Endothelial cell of umbilical vein (primary cell): ENCODE measurements around the gene ATP10A. TPM values are rescaled to one million over a fixed set of nuclear protein-coding genes. Genes with fewer than 3 reads are reported as not detected.

Experiments
- BruUV-seq: library from RNA; stranded (reverse); fragments of 400-500 nt; replicated peaks from 2 replicates; lab custom pipeline; 2021; lab: Mats Ljungman, UMichigan
- CTCF ChIA-PET: fragments of 300-600, 350-600 bp; sonication (Branson Sonifier 250); formaldehyde crosslinking; loops from one replicate; lab custom pipeline; 2021; ENCODE audit warnings: antibody characterized with exemption, inconsistent platforms; lab: Charles Lee
- POLR2A ChIA-PET: fragments of 300-600, 350-600 bp; sonication (Branson Sonifier 250); formaldehyde crosslinking; loops from one replicate; lab custom pipeline; 2021; ENCODE audit warnings: antibody characterized with exemption, inconsistent platforms; lab: Charles Lee
- DNase-seq: peaks from one replicate; pipeline ENCODE4 v3.0.0-alpha.2; 2011; ENCODE audit warnings: low read depth, low spot score
- FAIRE-seq: peaks from 2 replicates; lab custom pipeline; 2011; peaks lifted over from hg19 to GRCh38; lab: Jason Lieb, UNC
- H2AFZ ChIP-seq: 2 replicates; pipeline ENCODE4 v1.6.0; 2012; ENCODE audit warnings: low read depth, low read length, control low read depth, inconsistent platforms
- H3K27ac ChIP-seq: 2 replicates; pipeline ENCODE4 v1.5.1; 2011; ENCODE audit warnings: low read depth, mild to moderate bottlenecking, control low read depth, low read length, moderate library complexity; ENCODE audit not compliant: insufficient read depth
- H3K27me3 ChIP-seq, 2 experiments: 2 replicates each; pipeline versions ENCODE4 v1.6.0 to v1.6.1; 2011; ENCODE audit warnings: low read length in 2 of 2, mixed read lengths in 1 of 2; ENCODE audit not compliant: control insufficient read depth in 2 of 2, insufficient read depth in 2 of 2
- H3K36me3 ChIP-seq, 2 experiments: 2 replicates in 1 of 2; 3 replicates in 1 of 2; pipeline ENCODE4 v1.5.1; 2011; ENCODE audit warnings: low read length in 2 of 2, mild to moderate bottlenecking in 1 of 2, moderate library complexity in 1 of 2; ENCODE audit not compliant: control insufficient read depth in 2 of 2, insufficient read depth in 2 of 2; ENCODE audit errors: extremely low read depth in 1 of 2
- H3K4me1 ChIP-seq: 3 replicates; pipeline ENCODE4 v1.5.1; 2011; ENCODE audit warnings: mild to moderate bottlenecking, low read length; ENCODE audit not compliant: control insufficient read depth, insufficient read depth; ENCODE audit errors: extremely low read depth
- H3K4me2 ChIP-seq: 2 replicates; pipeline ENCODE4 v1.6.1; 2011; ENCODE audit warnings: low read length, control low read depth, mixed read lengths; ENCODE audit not compliant: insufficient read depth
- H3K4me3 ChIP-seq, 3 experiments: fragments of 200-600 bp in 1 of 3; sonication (generic), shearing (Covaris generic) in 1 of 3; replicated peaks in 1 of 3; 2 replicates each; pipeline ENCODE4 v1.5.1; 2011 to 2016; ENCODE audit warnings: control low read depth in 3 of 3, low read length in 3 of 3, mild to moderate bottlenecking in 2 of 3, inconsistent platforms in 1 of 3, low read depth in 1 of 3, moderate library complexity in 1 of 3; ENCODE audit not compliant: insufficient read depth in 1 of 3
- H3K79me2 ChIP-seq: 2 replicates; pipeline ENCODE4 v1.6.0; 2012; ENCODE audit warnings: low read length, inconsistent platforms; ENCODE audit not compliant: control insufficient read depth, insufficient read depth
- H3K9ac ChIP-seq: replicated peaks from 2 replicates; pipeline ENCODE3; 2011; ENCODE audit warnings: low read length, control low read depth; ENCODE audit not compliant: insufficient read depth; ENCODE audit errors: extremely low read depth
- H3K9me1 ChIP-seq: replicated peaks from 3 replicates; pipeline ENCODE4 v1.6.0; 2011; ENCODE audit warnings: mild to moderate bottlenecking, low read length; ENCODE audit not compliant: control insufficient read depth, insufficient read depth; ENCODE audit errors: extremely low read depth
- H3K9me3 ChIP-seq: replicated peaks from 2 replicates; pipeline ENCODE4 v1.5.1; 2012; ENCODE audit warnings: low read length, inconsistent platforms; ENCODE audit not compliant: control insufficient read depth, insufficient read depth
- H4K20me1 ChIP-seq: replicated peaks from 2 replicates; pipeline ENCODE3; 2011; ENCODE audit warnings: mild to moderate bottlenecking, low read length; ENCODE audit not compliant: control insufficient read depth, insufficient read depth; ENCODE audit errors: extremely low read depth
- EZH2 ChIP-seq: IDR thresholded peaks from 2 replicates; pipeline ENCODE4 v1.6.1; 2012; ENCODE audit warnings: borderline replicate concordance, low read depth, mild to moderate bottlenecking, moderate library complexity, low read length, inconsistent platforms; ENCODE audit not compliant: severe bottlenecking
- FOS ChIP-seq: IDR thresholded peaks from 2 replicates; pipeline ENCODE4 v1.6.1; 2011; ENCODE audit warnings: mild to moderate bottlenecking, low read length, moderate library complexity, borderline replicate concordance; ENCODE audit not compliant: insufficient read depth
- GATA2 ChIP-seq: IDR thresholded peaks from 2 replicates; pipeline ENCODE4 v1.7.0; 2011; ENCODE audit warnings: low read depth, mild to moderate bottlenecking, moderate library complexity, mixed read lengths, low read length; ENCODE audit not compliant: insufficient read length, insufficient read depth
- dilution Hi-C: fragments of 300-500 bp; cut with MboI; formaldehyde crosslinking; loops from one replicate; pipeline ENCODE4 v1.15.0; 2019; ENCODE audit warnings: low sequenced_read_pairs; ENCODE audit not compliant: extremely low pct_ligation_motif_present
- intact Hi-C: fragments of 100-400 bp; cut with micrococcal nuclease; formaldehyde crosslinking; loops from one replicate; pipeline ENCODE4 v1.10.0; 2022
- polyA plus RNA-seq, 4 experiments: library from polyadenylated mRNA; depleted of rRNA in 3 of 4; stranded (reverse) in 3 of 4; unstranded in 1 of 4; fragments of >200 nt; gene quantifications; 2 replicates each; pipeline versions ENCODE4 v1.2.1 to v1.2.3, GENCODE V29; 2011 to 2012; ENCODE audit warnings: missing spikeins in 1 of 4
- total RNA-seq: library from RNA; stranded (reverse); gene quantifications from 2 replicates; pipeline ENCODE4 v1.2.3, GENCODE V29; 2021
- TF ChIP-seq, protein P1 (sequence below), 2 donors: IDR thresholded peaks; 1 replicate in 1 of 2; 2 replicates in 1 of 2; pipeline ENCODE4 v1.5.1; 2011; ENCODE audit warnings: low read length in 2 of 2, mild to moderate bottlenecking in 2 of 2, moderate library complexity in 2 of 2, control low read depth in 1 of 2, inconsistent platforms in 1 of 2, low read depth in 1 of 2; ENCODE audit not compliant: insufficient read depth in 1 of 2; ENCODE audit errors: extremely low read depth in 1 of 2

Gene ATP10A
- total and polyA plus RNA-seq, 2 donors (not counting 3 experiments of a cell fraction or from before 2014, with no cell fraction given): not detected

DNA sequence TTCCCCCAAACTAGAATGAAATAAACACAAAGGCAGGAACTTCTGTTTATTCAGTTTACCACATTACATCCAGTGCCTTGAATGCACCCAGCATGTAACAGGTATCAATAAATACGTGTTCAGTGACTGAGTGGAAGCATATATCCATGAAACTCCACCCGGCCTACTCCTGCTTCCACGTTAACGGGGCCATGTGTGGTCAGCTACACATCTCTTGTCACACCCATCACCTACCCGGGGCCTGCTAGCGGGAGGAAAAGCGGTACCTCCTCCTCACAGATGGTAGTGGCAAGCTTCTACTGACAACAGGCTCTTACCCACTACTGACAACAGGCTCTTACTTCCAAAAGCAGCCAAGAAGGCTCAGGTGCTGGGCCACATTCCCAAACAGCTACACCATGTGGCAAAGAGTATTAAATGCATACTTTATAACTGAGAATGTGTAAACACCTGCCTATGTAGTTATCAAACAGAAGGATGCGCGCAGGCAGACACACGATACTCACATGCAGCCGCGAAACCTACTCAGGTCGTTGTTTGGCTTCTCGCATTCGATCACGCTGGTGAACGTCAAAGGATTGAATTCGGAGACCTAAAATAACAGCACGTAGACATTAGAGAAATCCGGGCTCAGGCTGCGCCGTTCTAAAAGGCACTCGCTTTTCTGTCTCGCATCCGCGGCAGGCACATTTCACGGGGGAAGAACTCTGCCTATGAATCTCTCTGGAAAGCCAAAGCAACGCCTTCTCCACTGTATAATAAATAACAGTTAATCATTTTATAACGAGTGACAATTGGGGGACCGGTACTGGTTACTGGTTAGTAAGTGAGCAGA, 127.4 kb downstream of the ATP10A start:
- no peaks in the 10 kb centered on the region for H3K36me3 ChIP-seq
- no peaks in the 10 kb centered on the region for H3K79me2 ChIP-seq
- dilution Hi-C loops: no loop called here
- no TSS peak for BruUV-seq
- TF ChIP-seq, protein P1, sequence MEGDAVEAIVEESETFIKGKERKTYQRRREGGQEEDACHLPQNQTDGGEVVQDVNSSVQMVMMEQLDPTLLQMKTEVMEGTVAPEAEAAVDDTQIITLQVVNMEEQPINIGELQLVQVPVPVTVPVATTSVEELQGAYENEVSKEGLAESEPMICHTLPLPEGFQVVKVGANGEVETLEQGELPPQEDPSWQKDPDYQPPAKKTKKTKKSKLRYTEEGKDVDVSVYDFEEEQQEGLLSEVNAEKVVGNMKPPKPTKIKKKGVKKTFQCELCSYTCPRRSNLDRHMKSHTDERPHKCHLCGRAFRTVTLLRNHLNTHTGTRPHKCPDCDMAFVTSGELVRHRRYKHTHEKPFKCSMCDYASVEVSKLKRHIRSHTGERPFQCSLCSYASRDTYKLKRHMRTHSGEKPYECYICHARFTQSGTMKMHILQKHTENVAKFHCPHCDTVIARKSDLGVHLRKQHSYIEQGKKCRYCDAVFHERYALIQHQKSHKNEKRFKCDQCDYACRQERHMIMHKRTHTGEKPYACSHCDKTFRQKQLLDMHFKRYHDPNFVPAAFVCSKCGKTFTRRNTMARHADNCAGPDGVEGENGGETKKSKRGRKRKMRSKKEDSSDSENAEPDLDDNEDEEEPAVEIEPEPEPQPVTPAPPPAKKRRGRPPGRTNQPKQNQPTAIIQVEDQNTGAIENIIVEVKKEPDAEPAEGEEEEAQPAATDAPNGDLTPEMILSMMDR (IDR thresholded peaks at IDR 0.05; ENCODE audit: extremely low read depth in 1 of 2, insufficient read depth in 1 of 2, low read depth in 1 of 2, low read length in 2 of 2): no peak
- no peak for TF ChIP-seq FOS
- no peak for TF ChIP-seq GATA2
- no peak for TF ChIP-seq EZH2
- CTCF ChIA-PET: no interaction called here
- no peak overlapping the region for H3K27ac ChIP-seq
- no peak overlapping the region for H2AFZ ChIP-seq
- H3K4me3 ChIP-seq: no peak overlapping the region
- H4K20me1 ChIP-seq: no peaks in the 10 kb centered on the region
- DNase-seq (no peak), FAIRE-seq (no peak)
- H3K4me2 ChIP-seq: no peak overlapping the region
- peaks cover 5% of the 10 kb centered on the region for H3K9me3 ChIP-seq
- POLR2A ChIA-PET: no interaction called here
- H3K9me1 ChIP-seq: no peaks in the 10 kb centered on the region
- H3K4me1 ChIP-seq: no peaks in the 10 kb centered on the region
- H3K9ac ChIP-seq: no peak overlapping the region
- intact Hi-C loops: no loop called here
- H3K27me3 ChIP-seq: no peaks in the 10 kb centered on the region
